ENCODE data around the gene PRR3. TPM values are rescaled to one million over a fixed set of nuclear protein-coding genes. Genes with fewer than 3 reads are reported as not detected.

Gene PRR3
- total and polyA plus RNA-seq, 2 of the 13 experiments (the other 11 are each of a cell fraction or from before 2014, with no cell fraction given) = 14.6 to 21.2 TPM

- TF ChIP-seq ZNF512B (CRISPR knock-in tag; IDR thresholded peaks at IDR 0.05; ENCODE audit: borderline replicate concordance) (no peak), SIX4 (CRISPR knock-in tag; IDR thresholded peaks at IDR 0.05) (no peak; the same call in 1 of the 2 replicates), NR0B2 (CRISPR knock-in tag; IDR thresholded peaks at IDR 0.05) (no peak), ZNF574 (CRISPR knock-in tag; IDR thresholded peaks at IDR 0.05) (no peak; the same call in 1 of the 2 replicates), ZNF564 (CRISPR knock-in tag; IDR thresholded peaks at IDR 0.05) (peak; percentile 72; the same call in 1 of the 2 replicates), ZNF468 (CRISPR knock-in tag; IDR thresholded peaks at IDR 0.05) (peak; percentile 86; the same call in 1 of the 2 replicates), GLI4 (CRISPR knock-in tag; IDR thresholded peaks at IDR 0.05; ENCODE audit: borderline replicate concordance) (no peak), MEIS1 (CRISPR knock-in tag; IDR thresholded peaks at IDR 0.05; ENCODE audit: borderline replicate concordance) (0 out of 2 replicates have a peak, but pooled peaks have one; percentile 16), WIZ (CRISPR knock-in tag; IDR thresholded peaks at IDR 0.05) (no peak), ZNF143 (CRISPR knock-in tag; IDR thresholded peaks at IDR 0.05) (no peak), ZNF280B (CRISPR knock-in tag; IDR thresholded peaks at IDR 0.05; ENCODE audit: borderline replicate concordance) (peak; percentile 45; the same call in 1 of the 2 replicates), SMAD9 (CRISPR knock-in tag; IDR thresholded peaks at IDR 0.05) (no peak), HDAC2 (CRISPR knock-in tag; IDR thresholded peaks at IDR 0.05) (no peak), SNAPC4 (CRISPR knock-in tag; IDR thresholded peaks at IDR 0.05) (0 out of 2 replicates have a peak, but pooled peaks have one; percentile 33), KMT2A (CRISPR knock-in tag; IDR thresholded peaks at IDR 0.05) (no peak)
Observed at GRCh38 chr6:30556066-30556905, 809 bp upstream of the PRR3 start, which contains the start of gene GNL1 (continued).
